HG02885 (cell line): Measurements from ENCODE around the gene CCNT2.
A peak's percentile ranks its signal among the peaks of the same experiment; 100 is the strongest.
"Not testable (repeated sequence)": the region's sequence is repeated elsewhere in the genome, so short reads cannot be mapped to it uniquely, and the experiment has no call there.

Source experiments
- ATAC-seq: cut with Tn5 transposase; IDR thresholded peaks from one replicate; pipeline ENCODE4 v1.9.1; 2021; ENCODE audit warnings: mild to moderate bottlenecking; ENCODE audit not compliant: unreplicated experiment, poor library complexity

CCNT2 gene

GRCh38 chr2:134918526-134919340 is at the start of gene CCNT2:
CCNT2 (plus strand) TSS chr2:134918822; CDS start chr2:134918855, 33 bp downstream.
- peak; percentile 86 for ATAC-seq

GRCh38 chr2:134869946-134870736 is 48.5 kb upstream of the CCNT2 start:
- ATAC-seq: no peak

GRCh38 chr2:134873152-134873551 is 45.5 kb upstream of the CCNT2 start:
- ATAC-seq: no peak

- ATAC-seq: no peak
Observed at GRCh38 chr2:134875309-134875708, 43.3 kb upstream of the CCNT2 start.

- ATAC-seq: no peak
Observed at GRCh38 chr2:134882773-134883172, 35.8 kb upstream of the CCNT2 start.

GRCh38 chr2:134883552-134884293 is 34.9 kb upstream of the CCNT2 start:
- no peak for ATAC-seq

GRCh38 chr2:134884435-134884834 is 34.2 kb upstream of the CCNT2 start:
- ATAC-seq: no peak

GRCh38 chr2:134892282-134893035 is 26.2 kb upstream of the CCNT2 start:
- ATAC-seq: no peak

- no peak for ATAC-seq
Observed at GRCh38 chr2:134897932-134898331, 20.7 kb upstream of the CCNT2 start.

- ATAC-seq: no peak
Observed at GRCh38 chr2:134899204-134899603, 19.4 kb upstream of the CCNT2 start.

- ATAC-seq: no peak
Observed at GRCh38 chr2:134900151-134900550, 18.5 kb upstream of the CCNT2 start.

GRCh38 chr2:134903701-134904100 is 14.9 kb upstream of the CCNT2 start:
- not testable (repeated sequence) for ATAC-seq

- no peak for ATAC-seq
Observed at GRCh38 chr2:134905168-134905567, 13.5 kb upstream of the CCNT2 start.

- no peak for ATAC-seq
Observed at GRCh38 chr2:134906726-134907125, 11.9 kb upstream of the CCNT2 start.

- ATAC-seq: not testable (repeated sequence)
Observed at GRCh38 chr2:134907441-134908116, 11.0 kb upstream of the CCNT2 start.

GRCh38 chr2:134910763-134911399 is 7.7 kb upstream of the CCNT2 start:
- no peak for ATAC-seq

- no peak for ATAC-seq
Observed at GRCh38 chr2:134911400-134911785, 7.2 kb upstream of the CCNT2 start.

- no peak for ATAC-seq
Observed at GRCh38 chr2:134912361-134912760, 6.3 kb upstream of the CCNT2 start.

GRCh38 chr2:134917360-134917865 is 1.2 kb upstream of the CCNT2 start:
- no peak for ATAC-seq
